HepG2 (cell line): ENCODE data around the gene ROCK1. TPM values are rescaled to one million over a fixed set of nuclear protein-coding genes. Genes with fewer than 3 reads are reported as not detected.
"Not testable (repeated sequence)": the region's sequence is repeated elsewhere in the genome, so short reads cannot be mapped to it uniquely, and the experiment has no call there.

Experiments used
- ATAC-seq: fragments of 200-7000 bp; cut with Tn5 transposase; 3 replicates; pipeline ENCODE4 v1.9.1; 2020; ENCODE audit warnings: mild to moderate bottlenecking, moderate library complexity
- BruUV-seq: library from RNA; stranded (reverse); fragments of 400-500 nt; replicated peaks from 2 replicates; lab custom pipeline; 2021; lab: Mats Ljungman, UMichigan
- CTCF ChIA-PET: fragments of 300-600 bp; formaldehyde crosslinking; extraction: SDS; loops from one replicate; lab custom pipeline; 2021; ENCODE audit warnings: low total read pairs, inconsistent platforms, low intra/inter-chr PET ratio; lab: Yijun Ruan, JAX
- POLR2A ChIA-PET: fragments of 350-600 bp; sonication (Branson Sonifier 250); formaldehyde crosslinking; loops from one replicate; lab custom pipeline; 2020; ENCODE audit warnings: antibody characterized with exemption, inconsistent platforms; lab: Yijun Ruan, JAX
- DNase-seq: peaks from one replicate; pipeline ENCODE4 v3.0.0-alpha.2; 2015; ENCODE audit warnings: low spot score
- FAIRE-seq: peaks from 3 replicates; lab custom pipeline; 2011; peaks lifted over from hg19 to GRCh38; lab: Jason Lieb, UNC
- H2AFZ ChIP-seq: one replicate; pipeline ENCODE4 v1.6.1; 2011; ENCODE audit warnings: low read length, inconsistent platforms
- H3K27ac ChIP-seq: fragments of 300-600 bp; 3 replicates; pipeline ENCODE4 v1.8.0; 2011; ENCODE audit warnings: mixed run types, mild to moderate bottlenecking, mixed read lengths, low read length, inconsistent platforms; ENCODE audit not compliant: insufficient read depth; ENCODE audit errors: extremely low read length
- H3K27me3 ChIP-seq, 2 experiments: fragments of 200-600 bp in 1 of 2; 2 replicates in 1 of 2; 3 replicates in 1 of 2; pipeline versions ENCODE4 v1.6.0 to v1.8.0; 2011; ENCODE audit warnings: low read length in 2 of 2, mild to moderate bottlenecking in 2 of 2, moderate library complexity in 2 of 2, inconsistent platforms in 1 of 2; ENCODE audit not compliant: insufficient read depth in 2 of 2, control insufficient read depth in 1 of 2
- H3K36me3 ChIP-seq, 2 experiments: fragments of 200-600 bp in 1 of 2; replicated peaks in 1 of 2; 2 replicates in 1 of 2; 3 replicates in 1 of 2; pipeline versions ENCODE4 v1.5.1 to v1.8.0; 2011; ENCODE audit warnings: low read length in 2 of 2, inconsistent platforms in 1 of 2; ENCODE audit not compliant: insufficient read depth in 2 of 2, control insufficient read depth in 1 of 2
- H3K4me1 ChIP-seq: 2 replicates; pipeline ENCODE4 v1.5.1; 2012; ENCODE audit warnings: low read length, inconsistent platforms; ENCODE audit not compliant: insufficient read depth
- H3K4me2 ChIP-seq: 2 replicates; pipeline ENCODE4 v1.6.0; 2011; ENCODE audit warnings: low read depth, low read length, inconsistent platforms
- H3K4me3 ChIP-seq, 3 experiments: fragments of 200-600 bp in 1 of 3; sonication (generic), shearing (Covaris generic) in 1 of 3; replicated peaks in 1 of 3; 2 replicates each; pipeline ENCODE4 v1.5.1; 2011 to 2016; ENCODE audit warnings: low read length in 3 of 3, inconsistent platforms in 2 of 3, low read depth in 2 of 3, mild to moderate bottlenecking in 2 of 3, control low read depth in 1 of 3, mixed read lengths in 1 of 3; ENCODE audit not compliant: insufficient read depth in 1 of 3
- H3K79me2 ChIP-seq: one replicate; pipeline ENCODE4 v1.6.1; 2011; ENCODE audit warnings: low read length, inconsistent platforms; ENCODE audit not compliant: insufficient read depth
- H3K9ac ChIP-seq: 2 replicates; pipeline ENCODE4 v1.6.0; 2011; ENCODE audit warnings: mild to moderate bottlenecking, low read depth, low read length, inconsistent platforms; ENCODE audit not compliant: insufficient read depth
- H3K9me3 ChIP-seq: 2 replicates; pipeline ENCODE4 v1.5.1; 2012; ENCODE audit warnings: mild to moderate bottlenecking, low read length
- H4K20me1 ChIP-seq: 2 replicates; pipeline ENCODE4 v1.6.0; 2011; ENCODE audit warnings: inconsistent platforms, mild to moderate bottlenecking, low read length, moderate library complexity; ENCODE audit not compliant: insufficient read depth
- ATF1 ChIP-seq: IDR thresholded peaks from 2 replicates; pipeline ENCODE4 v1.6.1; 2016; ENCODE audit warnings: mild to moderate bottlenecking, control low read depth
- BORCS8-MEF2B ChIP-seq: sonication (generic); formaldehyde crosslinking; IDR thresholded peaks from 2 replicates; pipeline ENCODE4 v1.8.0; 2022; ENCODE audit warnings: mild to moderate bottlenecking, missing genetic modification reagents
- CHCHD3 ChIP-seq: sonication (generic); formaldehyde crosslinking; IDR thresholded peaks from 2 replicates; pipeline ENCODE4 v1.8.0; 2022; ENCODE audit warnings: mild to moderate bottlenecking, missing genetic modification reagents, moderate library complexity
- HIVEP1 ChIP-seq: sonication (generic); formaldehyde crosslinking; IDR thresholded peaks from 2 replicates; pipeline ENCODE4 v1.4.0; 2020; ENCODE audit warnings: mild to moderate bottlenecking, missing genetic modification reagents
- MXD4 ChIP-seq: IDR thresholded peaks from 2 replicates; pipeline ENCODE4 v1.6.1; 2016; ENCODE audit warnings: mild to moderate bottlenecking, missing biosample characterization, missing genetic modification reagents
- POLR2A ChIP-seq, 2 experiments: IDR thresholded peaks; 2 replicates each; pipeline ENCODE4 v1.6.1; 2011; ENCODE audit warnings: low read depth in 2 of 2, low read length in 2 of 2, mild to moderate bottlenecking in 1 of 2, moderate library complexity in 1 of 2; ENCODE audit not compliant: insufficient read depth in 1 of 2
- SMARCE1 ChIP-seq: fragments of 450-650 bp; IDR thresholded peaks from 2 replicates; pipeline ENCODE4 v1.6.1; 2017; ENCODE audit warnings: borderline replicate concordance
- SNRNP70 ChIP-seq: fragments of 200-400 bp; formaldehyde crosslinking; IDR thresholded peaks from 2 replicates; pipeline ENCODE4 v1.6.1; 2017; ENCODE audit warnings: mild to moderate bottlenecking, low read depth, low read length, moderate library complexity
- ZNF256 ChIP-seq: sonication (generic); formaldehyde crosslinking; conservative IDR thresholded peaks from 2 replicates; pipeline ENCODE4 v1.4.0; 2020; ENCODE audit warnings: missing genetic modification reagents
- WGBS: methylation state at CpG from one replicate; pipeline ENCODE4 v1.1.6; 2017; ENCODE audit warnings: low lambda C conversion rate; 5-methylcytosine and 5-hydroxymethylcytosine counted together
- in situ Hi-C: cut with HindIII; loops from 2 replicates; pipeline ENCODE4 v1.10.0; 2017; ENCODE audit warnings: low pct_unique_long_range_greater_than_20kb; ENCODE audit not compliant: extremely low pct_ligation_motif_present
- intact Hi-C: fragments of 100-400 bp; cut with micrococcal nuclease; formaldehyde crosslinking; loops from one replicate; pipeline ENCODE4 v1.10.0; 2022; ENCODE audit not compliant: unreplicated experiment
- polyA plus RNA-seq, 8 experiments: library from polyadenylated mRNA; depleted of rRNA in 3 of 8; stranded (reverse) in 7 of 8; unstranded in 1 of 8; fragments of >200 nt; fragmentation: Illumina TruSeq in 4 of 8; extraction: Trizol in 4 of 8; gene quantifications; 2 replicates each; pipeline versions ENCODE4 v1.2.1 to v1.2.3, GENCODE V29; 2011 to 2016; ENCODE audit warnings: low read depth in 4 of 8, missing spikeins in 1 of 8, mixed read lengths in 1 of 8; ENCODE audit not compliant: insufficient read depth in 1 of 8
- total RNA-seq, 5 experiments: library from RNA; depleted of rRNA; stranded (reverse); fragments of >200 nt; fragmentation: Illumina TruSeq; extraction: Trizol; gene quantifications; 2 replicates each; pipeline ENCODE4 v1.2.3, GENCODE V29; 2016; ENCODE audit warnings: low read depth in 1 of 5
- TF ChIP-seq, protein P1 (sequence below): sonication (generic); formaldehyde crosslinking; IDR thresholded peaks from one replicate; pipeline ENCODE4 v1.5.1; 2020; ENCODE audit warnings: mild to moderate bottlenecking, missing genetic modification reagents; ENCODE audit errors: not compliant biosample characterization

Gene ROCK1
- total and polyA plus RNA-seq, 2 of the 13 experiments (the other 11 are each of a cell fraction or from before 2014, with no cell fraction given): 10.5 to 27.2 TPM

DNA sequence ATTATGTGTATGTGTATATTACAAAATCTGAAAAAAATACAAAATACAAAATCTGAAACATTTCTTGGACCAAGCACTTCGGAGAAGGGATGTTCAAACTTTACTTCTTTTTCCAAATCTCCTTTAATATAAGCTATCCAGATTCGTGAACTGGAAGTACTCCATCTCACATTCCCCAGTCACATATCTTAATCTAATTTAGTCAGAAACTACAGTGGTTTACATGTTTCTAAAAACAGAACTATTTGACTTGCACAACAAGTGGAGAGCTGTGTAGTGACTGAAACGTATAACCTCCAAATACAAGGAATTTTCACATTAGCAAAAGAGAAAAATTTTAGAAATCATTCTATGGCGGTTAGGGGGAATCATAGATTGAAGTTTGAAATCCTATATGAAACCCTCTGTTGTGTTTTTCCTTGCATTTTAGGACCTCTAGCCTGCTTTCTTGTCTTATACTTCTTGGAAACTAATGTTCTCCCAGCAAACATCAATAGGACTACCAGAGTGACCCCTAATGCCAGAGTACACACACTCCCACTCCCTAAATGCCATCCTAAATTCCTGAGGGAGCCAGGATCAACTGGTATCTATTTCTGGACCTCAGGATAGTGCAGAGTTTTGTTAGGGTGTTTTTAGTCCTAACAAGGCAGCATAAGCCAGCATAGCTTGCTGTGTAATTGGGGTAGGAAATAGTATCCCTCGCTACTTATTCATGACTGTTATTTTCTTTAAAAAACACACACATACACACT, 30.2 kb upstream of the ROCK1 start (continued):
- TF ChIP-seq, protein P1, sequence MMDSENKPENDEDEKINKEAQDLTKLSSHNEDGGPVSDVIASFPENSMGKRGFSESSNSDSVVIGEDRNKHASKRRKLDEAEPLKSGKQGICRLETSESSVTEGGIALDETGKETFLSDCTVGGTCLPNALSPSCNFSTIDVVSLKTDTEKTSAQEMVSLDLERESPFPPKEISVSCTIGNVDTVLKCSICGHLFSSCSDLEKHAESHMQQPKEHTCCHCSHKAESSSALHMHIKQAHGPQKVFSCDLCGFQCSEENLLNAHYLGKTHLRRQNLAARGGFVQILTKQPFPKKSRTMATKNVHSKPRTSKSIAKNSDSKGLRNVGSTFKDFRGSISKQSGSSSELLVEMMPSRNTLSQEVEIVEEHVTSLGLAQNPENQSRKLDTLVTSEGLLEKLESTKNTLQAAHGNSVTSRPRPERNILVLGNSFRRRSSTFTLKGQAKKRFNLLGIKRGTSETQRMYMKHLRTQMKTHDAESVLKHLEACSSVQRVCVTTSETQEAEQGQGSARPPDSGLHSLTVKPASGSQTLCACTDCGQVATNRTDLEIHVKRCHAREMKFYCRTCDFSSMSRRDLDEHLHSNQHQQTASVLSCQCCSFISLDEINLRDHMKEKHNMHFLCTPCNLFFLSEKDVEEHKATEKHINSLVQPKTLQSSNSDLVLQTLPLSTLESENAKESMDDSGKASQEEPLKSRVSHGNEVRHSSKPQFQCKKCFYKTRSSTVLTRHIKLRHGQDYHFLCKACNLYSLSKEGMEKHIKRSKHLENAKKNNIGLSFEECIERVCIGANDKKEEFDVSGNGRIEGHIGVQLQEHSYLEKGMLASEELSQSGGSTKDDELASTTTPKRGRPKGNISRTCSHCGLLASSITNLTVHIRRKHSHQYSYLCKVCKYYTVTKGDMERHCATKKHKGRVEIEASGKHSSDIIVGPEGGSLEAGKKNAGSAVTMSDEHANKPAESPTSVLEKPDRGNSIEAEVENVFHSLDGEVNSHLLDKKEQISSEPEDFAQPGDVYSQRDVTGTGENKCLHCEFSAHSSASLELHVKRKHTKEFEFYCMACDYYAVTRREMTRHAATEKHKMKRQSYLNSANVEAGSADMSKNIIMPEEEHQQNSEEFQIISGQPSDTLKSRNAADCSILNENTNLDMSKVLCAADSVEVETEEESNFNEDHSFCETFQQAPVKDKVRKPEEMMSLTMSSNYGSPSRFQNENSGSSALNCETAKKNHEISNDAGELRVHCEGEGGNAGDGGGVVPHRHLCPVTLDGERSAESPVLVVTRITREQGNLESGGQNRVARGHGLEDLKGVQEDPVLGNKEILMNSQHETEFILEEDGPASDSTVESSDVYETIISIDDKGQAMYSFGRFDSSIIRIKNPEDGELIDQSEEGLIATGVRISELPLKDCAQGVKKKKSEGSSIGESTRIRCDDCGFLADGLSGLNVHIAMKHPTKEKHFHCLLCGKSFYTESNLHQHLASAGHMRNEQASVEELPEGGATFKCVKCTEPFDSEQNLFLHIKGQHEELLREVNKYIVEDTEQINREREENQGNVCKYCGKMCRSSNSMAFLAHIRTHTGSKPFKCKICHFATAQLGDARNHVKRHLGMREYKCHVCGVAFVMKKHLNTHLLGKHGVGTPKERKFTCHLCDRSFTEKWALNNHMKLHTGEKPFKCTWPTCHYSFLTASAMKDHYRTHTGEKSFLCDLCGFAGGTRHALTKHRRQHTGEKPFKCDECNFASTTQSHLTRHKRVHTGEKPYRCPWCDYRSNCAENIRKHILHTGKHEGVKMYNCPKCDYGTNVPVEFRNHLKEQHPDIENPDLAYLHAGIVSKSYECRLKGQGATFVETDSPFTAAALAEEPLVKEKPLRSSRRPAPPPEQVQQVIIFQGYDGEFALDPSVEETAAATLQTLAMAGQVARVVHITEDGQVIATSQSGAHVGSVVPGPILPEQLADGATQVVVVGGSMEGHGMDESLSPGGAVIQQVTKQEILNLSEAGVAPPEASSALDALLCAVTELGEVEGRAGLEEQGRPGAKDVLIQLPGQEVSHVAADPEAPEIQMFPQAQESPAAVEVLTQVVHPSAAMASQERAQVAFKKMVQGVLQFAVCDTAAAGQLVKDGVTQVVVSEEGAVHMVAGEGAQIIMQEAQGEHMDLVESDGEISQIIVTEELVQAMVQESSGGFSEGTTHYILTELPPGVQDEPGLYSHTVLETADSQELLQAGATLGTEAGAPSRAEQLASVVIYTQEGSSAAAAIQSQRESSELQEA (CRISPR knock-in tag): no peak
- TF ChIP-seq ZNF256 (CRISPR knock-in tag) (no peak), MXD4 (no peak), SNRNP70 (no peak), BORCS8-MEF2B (CRISPR knock-in tag) (no peak), SMARCE1 (no peak), HIVEP1 (CRISPR knock-in tag) (no peak), CHCHD3 (no peak), ATF1 (CRISPR knock-in tag) (no peak), POLR2A (IDR thresholded peaks at IDR 0.05; ENCODE audit: insufficient read depth in 1 of 2, low read depth in 2 of 2, low read length in 2 of 2) (no peak)

DNA sequence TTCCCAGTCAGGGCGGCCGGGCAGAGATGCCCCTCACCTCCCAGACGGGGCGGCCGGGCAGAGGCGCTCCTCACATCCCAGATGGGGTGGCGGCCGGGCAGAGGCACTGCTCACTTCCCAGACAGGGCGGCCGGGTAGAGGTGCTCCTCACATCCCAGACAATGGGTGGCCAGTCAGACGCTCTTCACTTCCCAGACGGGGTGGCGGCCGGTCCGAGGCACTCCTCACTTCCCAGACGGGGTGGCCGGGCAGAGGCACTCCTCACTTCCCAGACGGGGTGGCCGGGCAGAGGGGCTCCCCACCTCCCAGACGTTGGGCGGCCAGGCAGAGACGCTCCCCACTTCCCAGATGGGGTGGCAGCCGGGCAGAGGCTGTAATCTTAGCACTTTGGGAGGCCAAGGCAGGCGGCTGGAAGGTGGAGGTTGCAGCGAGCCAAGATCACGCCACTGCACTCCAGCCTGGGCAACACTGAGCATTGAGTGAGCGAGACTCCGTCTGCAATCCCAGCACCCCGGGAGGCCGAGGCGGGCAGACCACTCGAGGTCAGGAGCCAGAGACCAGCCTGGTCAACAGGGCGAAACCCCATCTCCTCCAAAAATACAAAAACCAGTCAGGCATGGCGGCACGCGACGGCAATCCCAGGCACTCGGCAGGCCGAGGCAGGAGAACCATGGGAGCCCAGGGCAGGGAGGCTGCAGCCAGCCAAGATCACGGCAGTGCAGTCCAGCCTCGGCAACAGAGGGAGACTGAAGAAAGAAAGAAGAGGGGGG, 26.3 kb upstream of the ROCK1 start:
- intact Hi-C loops, H3K4me3 ChIP-seq, H3K79me2 ChIP-seq, H3K4me1 ChIP-seq, DNase-seq, BruUV-seq, in situ Hi-C loops, CTCF ChIA-PET, H3K27ac ChIP-seq, ATAC-seq, H3K9ac ChIP-seq, FAIRE-seq, H3K9me3 ChIP-seq, H3K4me2 ChIP-seq, H4K20me1 ChIP-seq, H3K27me3 ChIP-seq, H2AFZ ChIP-seq, POLR2A ChIA-PET, H3K36me3 ChIP-seq: not testable (repeated sequence)
- WGBS: 88% methylated on average over 21 of the region's 41 CpGs
